ENCODE data around the gene PTPN21. TPM values are rescaled to one million over a fixed set of nuclear protein-coding genes. Genes with fewer than 3 reads are reported as not detected.
A peak's percentile ranks its signal among the peaks of the same experiment; 100 is the strongest.

Gene PTPN21
- total and polyA plus RNA-seq, 7 experiments from 2014 or later: 0.34 TPM; not detected in 6

GRCh38 chr14:88503754-88504406 is 50.9 kb downstream of the PTPN21 start:
- Histone ChIP-seq H3K27ac (ENCODE audit: low read depth, low read length) (no peak overlapping the region), H3K4me1 (ENCODE audit: control insufficient read depth in 2 of 2, insufficient read depth in 2 of 2, low read length in 2 of 2) (no peaks in the 10 kb centered on the region), H3K4me3 (ENCODE audit: low read length) (no peak overlapping the region), H3K36me3 (ENCODE audit: control insufficient read depth in 2 of 3, insufficient read depth in 3 of 3, low read length in 3 of 3) (no peaks in the 10 kb centered on the region), H3K9me3 (ENCODE audit: control insufficient read depth in 2 of 3, low read length in 3 of 3) (no peaks in the 10 kb centered on the region), H3K27me3 (ENCODE audit: control insufficient read depth in 2 of 2, insufficient read depth in 2 of 2, low read length in 2 of 2) (no peaks in the 10 kb centered on the region)
- Mint-ChIP-seq H3K4me3 (no peak overlapping the region), H3K36me3 (no peaks in the 10 kb centered on the region), H3K9me3 (peaks cover 0 to 1% (median 0%) of the 10 kb centered on the region in 11 donors), H3K4me1 (no peaks in the 10 kb centered on the region), H3K27ac (no peak overlapping the region), H3K27me3 (peaks cover 4 to 27% (median 18%) of the 10 kb centered on the region in 5 donors)
- no peak for ATAC-seq
- ChIA-PET POLR2A (no interaction called here), CTCF (no interaction called here)
- no peak for DNase-seq
- intact Hi-C loops (cut with micrococcal nuclease): no loop called here

- H3K27me3 Mint-ChIP-seq: peaks cover 7 to 27% (median 18%) of the 10 kb centered on the region in 5 donors
- no peaks in the 10 kb centered on the region for H3K9me3 ChIP-seq (ENCODE audit: control insufficient read depth in 2 of 3, low read length in 3 of 3)
- H3K4me3 ChIP-seq (ENCODE audit: low read length): no peak overlapping the region
- H3K27ac ChIP-seq (ENCODE audit: low read depth, low read length): no peak overlapping the region
- ATAC-seq (no peak), DNase-seq (no peak)
- no peaks in the 10 kb centered on the region for H3K4me1 Mint-ChIP-seq
- peak overlapping the region in 1 of 9 donors; percentile 14 for H3K27ac Mint-ChIP-seq
- ChIA-PET POLR2A (no interaction called here), CTCF (no interaction called here)
- H3K4me3 Mint-ChIP-seq: no peak overlapping the region
- no peaks in the 10 kb centered on the region for H3K4me1 ChIP-seq (ENCODE audit: control insufficient read depth in 2 of 2, insufficient read depth in 2 of 2, low read length in 2 of 2)
- peaks cover 0 to 1% (median 0%) of the 10 kb centered on the region in 11 donors for H3K9me3 Mint-ChIP-seq
- no peaks in the 10 kb centered on the region for H3K27me3 ChIP-seq (ENCODE audit: control insufficient read depth in 2 of 2, insufficient read depth in 2 of 2, low read length in 2 of 2)
- no peaks in the 10 kb centered on the region for H3K36me3 Mint-ChIP-seq
- no peaks in the 10 kb centered on the region for H3K36me3 ChIP-seq (ENCODE audit: control insufficient read depth in 2 of 3, insufficient read depth in 3 of 3, low read length in 3 of 3)
- intact Hi-C loops (cut with micrococcal nuclease): no loop called here
Observed at GRCh38 chr14:88502740-88503139, 52.1 kb downstream of the PTPN21 start.

GRCh38 chr14:88500611-88501010 is 54.2 kb downstream of the PTPN21 start:
- Mint-ChIP-seq H3K27me3 (peaks cover 7 to 27% (median 20%) of the 10 kb centered on the region in 5 donors), H3K4me1 (no peaks in the 10 kb centered on the region), H3K4me3 (no peak overlapping the region), H3K9me3 (no peaks in the 10 kb centered on the region), H3K27ac (no peak overlapping the region), H3K36me3 (no peaks in the 10 kb centered on the region)
- ChIA-PET POLR2A (no interaction called here), CTCF (no interaction called here)
- intact Hi-C loops (cut with micrococcal nuclease): no loop called here
- Histone ChIP-seq H3K27me3 (ENCODE audit: control insufficient read depth in 2 of 2, insufficient read depth in 2 of 2, low read length in 2 of 2) (no peaks in the 10 kb centered on the region), H3K4me1 (ENCODE audit: control insufficient read depth in 2 of 2, insufficient read depth in 2 of 2, low read length in 2 of 2) (no peaks in the 10 kb centered on the region), H3K9me3 (ENCODE audit: control insufficient read depth in 2 of 3, low read length in 3 of 3) (no peaks in the 10 kb centered on the region), H3K36me3 (ENCODE audit: control insufficient read depth in 2 of 3, insufficient read depth in 3 of 3, low read length in 3 of 3) (no peaks in the 10 kb centered on the region), H3K27ac (ENCODE audit: low read depth, low read length) (no peak overlapping the region), H3K4me3 (ENCODE audit: low read length) (no peak overlapping the region)
- ATAC-seq (no peak), DNase-seq (no peak)

- H3K27me3 Mint-ChIP-seq: peaks cover 5 to 22% (median 20%) of the 10 kb centered on the region in 5 donors
- intact Hi-C loops (cut with micrococcal nuclease): no loop called here
Observed at GRCh38 chr14:88499225-88499624, 55.6 kb downstream of the PTPN21 start.

GRCh38 chr14:88496414-88496813 is 58.4 kb downstream of the PTPN21 start:
- Histone ChIP-seq H3K4me1 (ENCODE audit: control insufficient read depth in 2 of 2, insufficient read depth in 2 of 2, low read length in 2 of 2) (no peaks in the 10 kb centered on the region), H3K36me3 (ENCODE audit: control insufficient read depth in 2 of 3, insufficient read depth in 3 of 3, low read length in 3 of 3) (no peaks in the 10 kb centered on the region), H3K9me3 (ENCODE audit: control insufficient read depth in 2 of 3, low read length in 3 of 3) (no peaks in the 10 kb centered on the region), H3K27me3 (ENCODE audit: control insufficient read depth in 2 of 2, insufficient read depth in 2 of 2, low read length in 2 of 2) (no peaks in the 10 kb centered on the region), H3K4me3 (ENCODE audit: low read length) (no peak overlapping the region), H3K27ac (ENCODE audit: low read depth, low read length) (no peak overlapping the region)
- H3K4me1 Mint-ChIP-seq: peaks cover 0 to 7% (median 0%) of the 10 kb centered on the region in 7 donors
- H3K27ac Mint-ChIP-seq: no peak overlapping the region
- H3K9me3 Mint-ChIP-seq: no peaks in the 10 kb centered on the region
- ATAC-seq (no peak), DNase-seq (no peak)
- intact Hi-C loops (cut with micrococcal nuclease): no loop called here
- ChIA-PET CTCF (no interaction called here), POLR2A (no interaction called here)
- peaks cover 3 to 9% (median 4%) of the 10 kb centered on the region in 5 donors for H3K27me3 Mint-ChIP-seq
- no peak overlapping the region for H3K4me3 Mint-ChIP-seq
- H3K36me3 Mint-ChIP-seq: no peaks in the 10 kb centered on the region

More at GRCh38 chr14:88499225-88499624, 55.6 kb downstream of the PTPN21 start:
- H3K27ac Mint-ChIP-seq: no peak overlapping the region
- H3K27ac ChIP-seq (ENCODE audit: low read depth, low read length): no peak overlapping the region
- DNase-seq: no peak
- no peaks in the 10 kb centered on the region for H3K9me3 ChIP-seq (ENCODE audit: control insufficient read depth in 2 of 3, low read length in 3 of 3)
- POLR2A ChIA-PET: no interaction called here
- no peak for ATAC-seq
- no peak overlapping the region for H3K4me3 Mint-ChIP-seq
- no peaks in the 10 kb centered on the region for H3K36me3 Mint-ChIP-seq
- no peaks in the 10 kb centered on the region for H3K4me1 Mint-ChIP-seq
- no peaks in the 10 kb centered on the region for H3K36me3 ChIP-seq (ENCODE audit: control insufficient read depth in 2 of 3, insufficient read depth in 3 of 3, low read length in 3 of 3)
- H3K9me3 Mint-ChIP-seq: no peaks in the 10 kb centered on the region
- CTCF ChIA-PET: no interaction called here
- H3K4me3 ChIP-seq (ENCODE audit: low read length): no peak overlapping the region
- H3K4me1 ChIP-seq (ENCODE audit: control insufficient read depth in 2 of 2, insufficient read depth in 2 of 2, low read length in 2 of 2): no peaks in the 10 kb centered on the region
- H3K27me3 ChIP-seq (ENCODE audit: control insufficient read depth in 2 of 2, insufficient read depth in 2 of 2, low read length in 2 of 2): no peaks in the 10 kb centered on the region

GRCh38 chr14:88493392-88494185 is 61.2 kb downstream of the PTPN21 start:
- ChIA-PET CTCF (interaction anchor here (0.6 to 1.4 kb wide), 4 partner anchors 10 to 374 kb away, joined by 3 to 8 read pairs (median 4); no protein-coding TSS in a partner anchor), POLR2A (no interaction called here)
- no peak for ATAC-seq

More at GRCh38 chr14:88493392-88494185, 61.2 kb downstream of the PTPN21 start:
- no peaks in the 10 kb centered on the region for H3K36me3 ChIP-seq (ENCODE audit: control insufficient read depth in 2 of 3, insufficient read depth in 3 of 3, low read length in 3 of 3)
- no peak for DNase-seq
- H3K4me1 Mint-ChIP-seq: peaks cover 0 to 7% (median 0%) of the 10 kb centered on the region in 7 donors
- H3K4me3 Mint-ChIP-seq: no peak overlapping the region
- no peaks in the 10 kb centered on the region for H3K36me3 Mint-ChIP-seq
- no peak overlapping the region for H3K27ac Mint-ChIP-seq
- H3K4me1 ChIP-seq (ENCODE audit: control insufficient read depth in 2 of 2, insufficient read depth in 2 of 2, low read length in 2 of 2): no peaks in the 10 kb centered on the region
- H3K27me3 Mint-ChIP-seq: peaks cover 0 to 6% (median 4%) of the 10 kb centered on the region in 5 donors
- intact Hi-C loops (cut with micrococcal nuclease): loop anchor here (2.0 to 5.0 kb wide), 4 partner anchors 173 to 519 kb away; partner anchors contain the start of gene EML5 (in 1 of the 2)
- no peaks in the 10 kb centered on the region for H3K9me3 ChIP-seq (ENCODE audit: control insufficient read depth in 2 of 3, low read length in 3 of 3)
- no peaks in the 10 kb centered on the region for H3K27me3 ChIP-seq (ENCODE audit: control insufficient read depth in 2 of 2, insufficient read depth in 2 of 2, low read length in 2 of 2)
- no peak overlapping the region for H3K4me3 ChIP-seq (ENCODE audit: low read length)
- H3K27ac ChIP-seq (ENCODE audit: low read depth, low read length): no peak overlapping the region
- H3K9me3 Mint-ChIP-seq: no peaks in the 10 kb centered on the region

Data from naive thymus-derived CD4-positive, alpha-beta T cell (primary cell).